HepG2 (cell line): ENCODE results near the gene OST4. TPM values are rescaled to one million over a fixed set of nuclear protein-coding genes. Genes with fewer than 3 reads are reported as not detected.

Experiments used
- ATF7 ChIP-seq, 2 experiments: fragments of 450-650 bp in 1 of 2; sonication (generic) in 1 of 2; formaldehyde crosslinking in 1 of 2; IDR thresholded peaks; 2 replicates each; pipeline versions ENCODE4 v1.4.0 to v1.6.1; 2016 to 2020; ENCODE audit warnings: antibody characterized with exemption in 1 of 2, mild to moderate bottlenecking in 1 of 2, missing genetic modification reagents in 1 of 2
- CCAR2 ChIP-seq: fragments of 200-400 bp; formaldehyde crosslinking; optimal IDR thresholded peaks from 2 replicates; pipeline ENCODE3; 2018; ENCODE audit warnings: low read depth, mild to moderate bottlenecking, low read length, moderate library complexity
- DRAP1 ChIP-seq: IDR thresholded peaks from 2 replicates; pipeline ENCODE4 v1.6.1; 2016; ENCODE audit warnings: missing genetic modification reagents, missing compliant biosample characterization
- GZF1 ChIP-seq: sonication (generic); formaldehyde crosslinking; IDR thresholded peaks from 2 replicates; pipeline ENCODE4 v1.5.1; 2020; ENCODE audit warnings: mild to moderate bottlenecking, missing genetic modification reagents
- HNRNPL ChIP-seq: fragments of 200-400 bp; formaldehyde crosslinking; IDR thresholded peaks from 2 replicates; pipeline ENCODE4 v1.6.1; 2017; ENCODE audit warnings: mild to moderate bottlenecking, low read depth, low read length
- JDP2 ChIP-seq: sonication (generic); formaldehyde crosslinking; IDR thresholded peaks from 2 replicates; pipeline ENCODE4 v1.8.1; 2022; ENCODE audit warnings: missing genetic modification reagents, borderline replicate concordance
- SMAD1 ChIP-seq: sonication (generic); formaldehyde crosslinking; IDR thresholded peaks from 2 replicates; pipeline ENCODE4 v1.4.0; 2020; ENCODE audit warnings: missing genetic modification reagents, low read depth, mild to moderate bottlenecking, borderline replicate concordance
- SP140L ChIP-seq: sonication (generic); formaldehyde crosslinking; IDR thresholded peaks from 2 replicates; pipeline ENCODE4 v1.4.0; 2020; ENCODE audit warnings: missing genetic modification reagents, borderline replicate concordance
- SRSF4 ChIP-seq: fragments of 200-400 bp; formaldehyde crosslinking; IDR thresholded peaks from one replicate; pipeline ENCODE4 v1.6.1; 2018; ENCODE audit warnings: mild to moderate bottlenecking, low read depth, low read length, moderate library complexity; ENCODE audit not compliant: poor library complexity, severe bottlenecking
- TEAD3 ChIP-seq: optimal IDR thresholded peaks from 2 replicates; pipeline ENCODE3; 2016; ENCODE audit warnings: borderline replicate concordance
- ZBTB39 ChIP-seq: sonication (generic); formaldehyde crosslinking; IDR thresholded peaks from 2 replicates; pipeline ENCODE4 v1.5.0; 2020; ENCODE audit warnings: missing genetic modification reagents
- ZFP36L2 ChIP-seq: sonication (generic); formaldehyde crosslinking; IDR thresholded peaks from 2 replicates; pipeline ENCODE4 v1.4.0; 2020; ENCODE audit warnings: missing genetic modification reagents
- ZNF225 ChIP-seq: sonication (generic); formaldehyde crosslinking; IDR thresholded peaks from 2 replicates; pipeline ENCODE4 v1.4.0; 2020; ENCODE audit warnings: mild to moderate bottlenecking, missing genetic modification reagents
- ZNF431 ChIP-seq: sonication (generic); formaldehyde crosslinking; IDR thresholded peaks from 2 replicates; pipeline ENCODE4 v1.9.0; 2022; ENCODE audit warnings: missing genetic modification reagents, low read depth, mild to moderate bottlenecking, borderline replicate concordance
- ZNF451 ChIP-seq: sonication (generic); formaldehyde crosslinking; IDR thresholded peaks from 2 replicates; pipeline ENCODE4 v1.5.0; 2020; ENCODE audit warnings: mild to moderate bottlenecking, missing genetic modification reagents
- ZNF501 ChIP-seq: sonication (generic); formaldehyde crosslinking; IDR thresholded peaks from 2 replicates; pipeline ENCODE4 v1.5.1; 2020; ENCODE audit warnings: mild to moderate bottlenecking, moderate library complexity, missing genetic modification reagents
- ZSCAN25 ChIP-seq: sonication (generic); formaldehyde crosslinking; IDR thresholded peaks from 2 replicates; pipeline ENCODE4 v1.8.0; 2022; ENCODE audit warnings: mild to moderate bottlenecking, missing genetic modification reagents
- ZSCAN31 ChIP-seq: sonication (generic); formaldehyde crosslinking; IDR thresholded peaks from 2 replicates; pipeline ENCODE4 v1.5.0; 2020; ENCODE audit warnings: low read depth, mild to moderate bottlenecking, missing genetic modification reagents
- polyA plus RNA-seq, 8 experiments: library from polyadenylated mRNA; depleted of rRNA in 3 of 8; stranded (reverse) in 7 of 8; unstranded in 1 of 8; fragments of >200 nt; fragmentation: Illumina TruSeq in 4 of 8; extraction: Trizol in 4 of 8; gene quantifications; 2 replicates each; pipeline versions ENCODE4 v1.2.1 to v1.2.3, GENCODE V29; 2011 to 2016; ENCODE audit warnings: low read depth in 4 of 8, missing spikeins in 1 of 8, mixed read lengths in 1 of 8; ENCODE audit not compliant: insufficient read depth in 1 of 8
- total RNA-seq, 5 experiments: library from RNA; depleted of rRNA; stranded (reverse); fragments of >200 nt; fragmentation: Illumina TruSeq; extraction: Trizol; gene quantifications; 2 replicates each; pipeline ENCODE4 v1.2.3, GENCODE V29; 2016; ENCODE audit warnings: low read depth in 1 of 5
- TF ChIP-seq, protein P1 (sequence below): sonication (generic); formaldehyde crosslinking; IDR thresholded peaks from 2 replicates; pipeline ENCODE4 v1.8.0; 2022; ENCODE audit warnings: missing genetic modification reagents, mild to moderate bottlenecking, inconsistent platforms, borderline replicate concordance
- TF ChIP-seq, protein P2 (sequence below): sonication (generic); formaldehyde crosslinking; IDR thresholded peaks from 2 replicates; pipeline ENCODE4 v1.4.0; 2020; ENCODE audit warnings: missing genetic modification reagents, borderline replicate concordance

The OST4 gene
- total and polyA plus RNA-seq, 2 of the 13 experiments (the other 11 are each of a cell fraction or from before 2014, with no cell fraction given): 498 to 584 TPM

DNA sequence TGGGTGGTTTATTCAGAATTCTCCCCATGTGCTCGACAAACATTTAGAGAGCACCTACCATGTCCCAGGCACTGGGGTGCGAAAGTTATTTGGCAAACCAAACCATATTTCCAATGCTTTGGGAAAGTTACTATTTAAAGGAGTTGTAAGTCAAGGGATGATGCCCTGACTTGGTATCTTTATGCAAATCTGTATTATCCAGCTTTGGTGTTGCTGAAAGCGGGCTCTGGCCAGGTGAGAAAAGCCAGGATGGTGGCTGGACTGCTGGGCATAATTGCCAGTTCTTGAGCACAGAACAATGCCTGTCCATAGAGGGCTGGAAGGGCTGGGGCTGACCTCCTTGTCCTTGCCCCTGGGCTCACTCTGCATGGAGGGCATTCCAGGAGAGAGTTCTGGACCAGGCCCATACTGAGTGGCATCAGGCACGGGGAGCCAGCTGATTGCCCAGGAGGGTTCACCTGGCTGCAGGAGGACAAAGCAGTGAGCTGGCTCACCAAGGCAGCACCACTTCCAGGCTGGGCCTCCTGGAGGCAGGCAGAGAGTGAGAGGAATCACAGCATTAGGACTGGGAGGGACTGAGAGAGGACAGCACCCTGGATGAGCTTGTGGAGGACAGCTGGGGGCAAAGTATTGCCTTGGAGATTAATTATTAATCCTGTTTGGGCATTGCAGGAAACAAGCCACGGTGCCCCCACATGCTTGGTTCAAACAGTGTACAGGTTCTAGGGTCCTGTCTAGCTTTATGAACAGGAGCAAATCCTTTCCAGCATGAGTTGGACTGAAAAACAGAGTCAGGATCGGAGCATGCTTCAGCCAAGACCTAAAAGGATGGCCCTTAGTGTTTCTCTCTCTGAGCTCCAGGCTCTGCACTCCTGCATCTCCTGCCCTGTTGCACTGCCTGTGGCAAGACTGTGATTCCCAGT lies 22.2 kb upstream of the OST4 start (continued):
- TF ChIP-seq, protein P1, sequence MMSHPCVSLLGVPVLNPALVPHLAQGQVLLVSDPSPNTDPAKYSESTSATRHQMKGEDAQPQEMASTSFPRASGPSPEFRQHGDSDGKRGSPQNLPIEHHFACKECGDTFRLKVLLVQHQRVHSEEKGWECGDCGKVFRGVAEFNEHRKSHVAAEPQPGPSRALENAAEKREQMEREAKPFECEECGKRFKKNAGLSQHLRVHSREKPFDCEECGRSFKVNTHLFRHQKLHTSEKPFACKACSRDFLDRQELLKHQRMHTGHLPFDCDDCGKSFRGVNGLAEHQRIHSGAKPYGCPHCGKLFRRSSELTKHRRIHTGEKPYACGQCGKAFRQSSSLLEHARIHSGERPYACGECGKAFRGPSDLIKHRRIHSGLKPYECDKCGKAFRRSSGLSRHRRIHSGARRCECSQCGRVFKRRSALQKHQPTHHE (CRISPR knock-in tag): 0 out of 2 replicates have a peak, but pooled peaks have one; percentile 9
- TF ChIP-seq HNRNPL (peak; percentile 87), CCAR2 (no peak), JDP2 (CRISPR knock-in tag) (no peak), ZBTB39 (CRISPR knock-in tag) (peak; percentile 83; the same call in 1 of the 2 replicates), ZNF451 (CRISPR knock-in tag) (no peak), ZSCAN31 (no peak; the same call in 1 of the 2 replicates), SP140L (CRISPR knock-in tag) (0 out of 2 replicates have a peak, but pooled peaks have one; percentile 71), ZNF225 (CRISPR knock-in tag) (peak; percentile 48; the same call in 1 of the 2 replicates), GZF1 (CRISPR knock-in tag) (peak; percentile 89), ATF7 (IDR thresholded peaks at IDR 0.05) (no peak), ATF7 (CRISPR knock-in tag; IDR thresholded peaks at IDR 0.05) (0 out of 2 replicates have a peak, but pooled peaks have one; percentile 47), ZNF431 (no peak; the same call in 1 of the 2 replicates), SMAD1 (peak; percentile 16; the same call in 1 of the 2 replicates), TEAD3 (CRISPR knock-in tag) (peak; percentile 64), SRSF4 (no peak), ZNF501 (0 out of 2 replicates have a peak, but pooled peaks have one; percentile 18), ZFP36L2 (CRISPR knock-in tag) (0 out of 2 replicates have a peak, but pooled peaks have one; percentile 21), ZSCAN25 (CRISPR knock-in tag) (peak; percentile 88), DRAP1 (peak; percentile 91)
- TF ChIP-seq, protein P2, sequence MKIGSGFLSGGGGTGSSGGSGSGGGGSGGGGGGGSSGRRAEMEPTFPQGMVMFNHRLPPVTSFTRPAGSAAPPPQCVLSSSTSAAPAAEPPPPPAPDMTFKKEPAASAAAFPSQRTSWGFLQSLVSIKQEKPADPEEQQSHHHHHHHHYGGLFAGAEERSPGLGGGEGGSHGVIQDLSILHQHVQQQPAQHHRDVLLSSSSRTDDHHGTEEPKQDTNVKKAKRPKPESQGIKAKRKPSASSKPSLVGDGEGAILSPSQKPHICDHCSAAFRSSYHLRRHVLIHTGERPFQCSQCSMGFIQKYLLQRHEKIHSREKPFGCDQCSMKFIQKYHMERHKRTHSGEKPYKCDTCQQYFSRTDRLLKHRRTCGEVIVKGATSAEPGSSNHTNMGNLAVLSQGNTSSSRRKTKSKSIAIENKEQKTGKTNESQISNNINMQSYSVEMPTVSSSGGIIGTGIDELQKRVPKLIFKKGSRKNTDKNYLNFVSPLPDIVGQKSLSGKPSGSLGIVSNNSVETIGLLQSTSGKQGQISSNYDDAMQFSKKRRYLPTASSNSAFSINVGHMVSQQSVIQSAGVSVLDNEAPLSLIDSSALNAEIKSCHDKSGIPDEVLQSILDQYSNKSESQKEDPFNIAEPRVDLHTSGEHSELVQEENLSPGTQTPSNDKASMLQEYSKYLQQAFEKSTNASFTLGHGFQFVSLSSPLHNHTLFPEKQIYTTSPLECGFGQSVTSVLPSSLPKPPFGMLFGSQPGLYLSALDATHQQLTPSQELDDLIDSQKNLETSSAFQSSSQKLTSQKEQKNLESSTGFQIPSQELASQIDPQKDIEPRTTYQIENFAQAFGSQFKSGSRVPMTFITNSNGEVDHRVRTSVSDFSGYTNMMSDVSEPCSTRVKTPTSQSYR (CRISPR knock-in tag): peak; percentile 55; the same call in 1 of the 2 replicates
